Measurements from ENCODE around the gene RAE1. TPM values are rescaled to one million over a fixed set of nuclear protein-coding genes. Genes with fewer than 3 reads are reported as not detected.
A peak's percentile ranks its signal among the peaks of the same experiment; 100 is the strongest.

The RAE1 gene
- total and polyA plus RNA-seq, 5 experiments from 2014 or later = 30.9 to 54.4 (median 35.5) TPM

DNA sequence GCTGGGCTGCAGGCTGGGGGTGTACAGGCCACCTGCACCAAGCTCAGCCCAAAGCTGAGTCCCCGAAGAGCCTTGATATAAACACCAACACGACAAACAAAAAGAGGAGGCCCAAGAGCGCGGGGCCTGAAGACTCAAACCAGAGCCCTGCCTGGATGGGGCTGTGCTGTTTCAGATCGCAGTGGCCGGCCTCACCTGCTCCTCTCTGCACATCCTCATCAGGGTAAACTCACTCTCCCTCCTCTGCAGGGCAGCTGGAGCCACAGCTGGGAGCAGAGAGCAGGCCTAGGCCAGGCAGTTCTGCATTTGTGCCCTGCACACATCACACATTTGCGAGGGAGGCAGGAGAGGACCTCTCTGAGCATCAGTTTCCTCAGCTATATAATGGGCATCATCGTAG is 36.4 kb downstream of the RAE1 start:
- DNase-seq = peak in 1 of 10 donors; percentile 1
- H3K27ac Mint-ChIP-seq = peak overlapping the region in 2 of 10 donors; percentile 33 to 85
- H3K36me3 Mint-ChIP-seq = peaks cover 0 to 5% (median 2%) of the 10 kb centered on the region in 3 donors
- H3K4me3 Mint-ChIP-seq = no peak overlapping the region
- peaks cover 8 to 33% (median 24%) of the 10 kb centered on the region in 4 donors for H3K4me1 Mint-ChIP-seq
- POLR2A ChIA-PET = interaction anchor here (0.6 to 10.0 kb wide), 5 partner anchors 15 to 103 kb away, joined by 4 to 218 read pairs (median 11); no protein-coding TSS in a partner anchor
- no peaks in the 10 kb centered on the region for H3K9me3 Mint-ChIP-seq
- H3K27me3 Mint-ChIP-seq = no peaks in the 10 kb centered on the region
- ATAC-seq = no peak

DNA sequence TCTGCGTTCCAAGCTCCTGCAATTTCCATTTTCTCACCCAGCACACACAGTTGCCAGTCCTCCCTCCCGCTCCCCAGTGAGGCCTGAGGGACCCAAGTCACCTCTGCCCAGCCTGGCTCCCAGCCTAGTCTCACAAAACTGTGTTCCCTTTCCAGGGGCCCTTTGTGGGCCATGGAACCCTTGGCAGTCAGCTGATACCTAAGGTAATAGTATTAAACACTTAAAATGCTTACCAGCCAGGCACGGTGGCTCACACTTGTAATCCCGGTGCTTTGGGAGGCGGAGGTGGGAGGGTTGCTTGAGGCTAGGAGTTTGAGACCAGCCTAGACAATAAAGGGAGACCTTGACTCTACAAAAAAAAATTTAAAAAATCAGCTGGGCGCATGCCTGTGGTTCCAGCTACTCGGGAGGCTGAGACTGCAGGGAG is 36.9 kb downstream of the RAE1 start:
- H3K36me3 Mint-ChIP-seq = peaks cover 0 to 7% (median 4%) of the 10 kb centered on the region in 3 donors
- peaks cover 9 to 31% (median 24%) of the 10 kb centered on the region in 4 donors for H3K4me1 Mint-ChIP-seq
- POLR2A ChIA-PET = interaction anchor here (0.6 to 10.0 kb wide), 6 partner anchors 15 to 879 kb away, joined by 3 to 218 read pairs (median 12); no protein-coding TSS in a partner anchor
- ATAC-seq (no peak), DNase-seq (no peak)
- H3K27ac Mint-ChIP-seq = peak overlapping the region in 6 of 10 donors; percentile 18 to 92 (median 50)
- H3K9me3 Mint-ChIP-seq = no peaks in the 10 kb centered on the region
- no peaks in the 10 kb centered on the region for H3K27me3 Mint-ChIP-seq
- H3K4me3 Mint-ChIP-seq = peak overlapping the region in 1 of 10 donors; percentile 83

DNA sequence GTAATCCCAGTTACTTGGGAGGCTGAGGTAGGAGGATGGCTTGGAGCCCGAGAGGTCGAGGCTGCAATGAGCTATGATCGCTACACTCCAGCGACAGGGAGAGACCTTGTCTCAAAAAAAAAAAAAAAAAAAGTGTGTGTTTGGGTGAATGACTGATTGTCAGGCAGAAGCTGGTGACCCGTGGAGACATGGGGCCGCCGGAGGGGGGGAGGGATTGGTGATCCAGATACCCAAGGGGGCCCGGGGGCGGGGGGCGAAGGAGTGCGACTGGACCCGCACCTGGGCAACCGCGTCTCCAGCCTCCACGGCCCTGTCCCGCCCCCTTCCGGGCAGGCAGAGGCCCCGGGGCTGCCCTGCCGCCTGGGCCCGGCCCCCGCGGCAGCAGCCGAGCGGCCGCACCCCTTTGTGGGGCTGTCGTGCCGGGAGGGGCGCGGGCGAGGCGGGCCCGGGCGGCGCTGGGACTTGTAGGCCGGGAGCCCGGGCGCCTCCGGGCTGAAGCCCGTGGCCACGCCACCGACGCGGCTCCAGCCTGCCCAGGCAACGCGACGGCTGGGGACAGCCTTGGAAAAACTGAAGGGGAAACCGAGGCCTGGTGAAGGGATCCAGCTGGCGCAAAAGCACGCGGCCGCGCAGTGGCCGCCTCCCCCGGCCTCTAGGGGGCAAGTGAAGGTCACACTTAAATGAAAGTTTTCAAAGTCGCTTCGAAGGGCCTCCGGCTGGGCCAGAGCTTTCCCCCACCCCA is 38.1 kb downstream of the RAE1 start:
- Mint-ChIP-seq H3K36me3 (peaks cover 0 to 17% (median 13%) of the 10 kb centered on the region in 3 donors), H3K27ac (peak overlapping the region; percentile 89 to 97 (median 94))

DNA sequence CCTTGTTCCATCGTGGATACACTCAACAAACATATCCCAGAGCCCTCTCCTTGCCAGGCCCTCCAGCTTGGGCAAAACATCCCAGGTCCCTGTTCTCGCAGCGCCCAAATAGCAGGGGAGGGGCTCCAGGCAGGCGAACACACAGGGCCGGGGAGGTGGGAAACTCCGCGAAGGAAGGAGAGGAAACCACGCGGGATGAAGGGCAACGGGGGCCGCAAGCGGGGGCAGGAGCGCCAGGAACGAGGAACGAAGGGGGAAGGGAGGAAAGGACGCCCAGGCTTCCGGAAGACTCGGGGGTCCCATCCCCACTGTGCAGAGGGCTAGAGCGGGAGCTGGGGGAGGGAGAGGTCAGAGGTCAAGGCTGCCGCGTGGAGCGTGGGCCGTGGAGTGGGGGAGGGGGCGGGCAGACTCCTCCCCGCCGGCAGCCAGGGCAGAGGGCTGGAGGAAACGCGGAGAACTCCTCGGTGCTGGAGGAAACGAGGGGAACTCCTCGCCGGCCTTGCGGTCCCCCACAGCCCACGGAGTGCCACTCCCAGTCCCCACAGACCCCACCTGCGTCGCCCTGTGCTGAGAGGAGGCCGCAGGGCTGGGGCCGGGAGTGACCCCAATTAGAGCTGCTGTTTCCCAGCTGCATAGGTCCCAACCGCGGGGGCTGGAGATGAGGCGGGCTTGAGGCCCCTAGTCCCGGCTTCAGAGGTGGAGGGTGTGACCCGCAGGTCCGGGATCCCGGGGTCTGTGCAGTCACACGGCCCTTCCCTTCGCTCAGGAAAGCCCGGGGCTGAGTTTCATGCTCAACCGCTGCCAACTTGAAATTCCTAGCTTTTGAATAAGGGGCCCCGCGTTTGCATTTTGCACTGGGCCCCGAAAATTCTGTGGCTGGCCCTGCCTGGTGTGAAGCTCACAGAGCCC is 38.9 kb downstream of the RAE1 start:
- H3K4me1 Mint-ChIP-seq = peaks cover 22 to 43% (median 40%) of the 10 kb centered on the region in 4 donors
- H3K27me3 Mint-ChIP-seq = no peaks in the 10 kb centered on the region
- peak in 7 of 10 donors; percentile 36 to 71 (median 52) for DNase-seq
- POLR2A ChIA-PET = interaction anchor here (0.7 to 10.0 kb wide), 13 partner anchors 8 to 999 kb away, joined by 3 to 218 read pairs (median 4); partner anchors contain the start of genes RAE1 and VAPB
- peak overlapping the region; percentile 89 to 97 (median 95) for H3K27ac Mint-ChIP-seq
- H3K4me3 Mint-ChIP-seq = peak overlapping the region; percentile 74 to 92 (median 88)
- peak; percentile 7 to 21 for ATAC-seq
- no peaks in the 10 kb centered on the region for H3K9me3 Mint-ChIP-seq
- H3K36me3 Mint-ChIP-seq = peaks cover 0 to 22% (median 18%) of the 10 kb centered on the region in 3 donors

More for the DNA sequence above, 38.1 kb downstream of the RAE1 start:
- Mint-ChIP-seq H3K9me3 (no peaks in the 10 kb centered on the region), H3K27me3 (no peaks in the 10 kb centered on the region), H3K4me3 (peak overlapping the region; percentile 74 to 92 (median 88)), H3K4me1 (peaks cover 17 to 35% (median 33%) of the 10 kb centered on the region in 4 donors)
- peak; percentile 15 to 33 for ATAC-seq
- POLR2A ChIA-PET = interaction anchor here (0.9 to 10.0 kb wide), 7 partner anchors 13 to 240 kb away, joined by 4 to 218 read pairs (median 11); no protein-coding TSS in a partner anchor
- peak; percentile 43 to 77 (median 62) for DNase-seq

DNA sequence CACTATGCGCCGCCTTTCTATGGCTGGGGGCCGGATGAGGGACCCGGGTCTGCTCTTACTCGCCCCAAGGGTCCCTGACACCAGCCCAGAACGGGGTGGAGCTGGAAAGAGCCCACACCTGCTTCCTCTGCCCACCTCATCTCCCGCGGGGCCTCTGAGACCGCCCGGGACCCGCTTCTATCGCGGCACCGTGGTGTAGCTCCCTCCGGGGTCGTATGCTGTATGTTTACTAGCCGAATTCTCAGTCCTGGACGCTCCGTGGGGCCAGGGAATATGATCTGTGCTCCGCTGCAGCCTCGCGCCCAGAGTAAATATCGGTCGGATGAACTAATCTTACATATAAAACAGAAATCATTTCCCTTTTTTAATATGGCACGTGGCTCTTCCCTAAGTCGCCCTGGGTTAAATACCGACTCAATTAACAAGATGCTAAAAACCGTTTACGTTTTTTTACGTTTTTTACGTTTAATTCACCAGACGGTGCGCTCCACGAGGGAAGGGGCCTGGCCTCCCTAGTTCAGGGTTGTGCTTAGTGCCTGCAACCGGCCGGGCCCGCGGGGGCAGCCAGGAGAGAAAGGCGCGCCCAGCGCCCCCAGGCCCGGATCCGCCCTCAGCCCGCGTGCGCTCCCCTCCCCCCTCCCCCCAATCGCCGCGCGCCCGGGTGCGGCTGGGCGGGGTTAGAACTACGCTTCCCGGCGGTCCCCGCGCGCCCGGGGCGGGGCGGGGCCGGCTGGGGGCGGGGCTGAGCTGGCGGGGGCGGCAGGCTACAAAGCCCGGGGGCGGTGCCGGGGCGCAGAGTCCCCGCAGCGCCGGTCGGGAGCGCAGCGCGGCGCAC is 39.8 kb downstream of the RAE1 start, which contains the start of gene RBM38:
TSS of gene RBM38 (plus strand) at position 793 of the 835 bp plus-strand sequence. CDS start 186 bp downstream, outside the sequence.
- no peaks in the 10 kb centered on the region for H3K9me3 Mint-ChIP-seq
- peak within 1 kb of the TSS; percentile 88 to 99 (median 97) for H3K4me3 Mint-ChIP-seq
- DNase-seq = peak; percentile 53 to 81 (median 75)
- POLR2A ChIA-PET = interaction anchor here (0.7 to 10.0 kb wide), 14 partner anchors 9 to 998 kb away, joined by 3 to 218 read pairs (median 5); partner anchors contain the start of genes RAE1 and VAPB
- H3K27me3 Mint-ChIP-seq = no peaks in the 10 kb centered on the region
- peaks cover 21 to 52% (median 48%) of the 10 kb centered on the region in 4 donors for H3K4me1 Mint-ChIP-seq
- peak within 1 kb of the TSS; percentile 93 to 100 (median 98) for H3K27ac Mint-ChIP-seq
- peaks cover 0 to 29% (median 20%) of the 10 kb centered on the region in 3 donors for H3K36me3 Mint-ChIP-seq
- ATAC-seq = peak; percentile 48 to 49

DNA sequence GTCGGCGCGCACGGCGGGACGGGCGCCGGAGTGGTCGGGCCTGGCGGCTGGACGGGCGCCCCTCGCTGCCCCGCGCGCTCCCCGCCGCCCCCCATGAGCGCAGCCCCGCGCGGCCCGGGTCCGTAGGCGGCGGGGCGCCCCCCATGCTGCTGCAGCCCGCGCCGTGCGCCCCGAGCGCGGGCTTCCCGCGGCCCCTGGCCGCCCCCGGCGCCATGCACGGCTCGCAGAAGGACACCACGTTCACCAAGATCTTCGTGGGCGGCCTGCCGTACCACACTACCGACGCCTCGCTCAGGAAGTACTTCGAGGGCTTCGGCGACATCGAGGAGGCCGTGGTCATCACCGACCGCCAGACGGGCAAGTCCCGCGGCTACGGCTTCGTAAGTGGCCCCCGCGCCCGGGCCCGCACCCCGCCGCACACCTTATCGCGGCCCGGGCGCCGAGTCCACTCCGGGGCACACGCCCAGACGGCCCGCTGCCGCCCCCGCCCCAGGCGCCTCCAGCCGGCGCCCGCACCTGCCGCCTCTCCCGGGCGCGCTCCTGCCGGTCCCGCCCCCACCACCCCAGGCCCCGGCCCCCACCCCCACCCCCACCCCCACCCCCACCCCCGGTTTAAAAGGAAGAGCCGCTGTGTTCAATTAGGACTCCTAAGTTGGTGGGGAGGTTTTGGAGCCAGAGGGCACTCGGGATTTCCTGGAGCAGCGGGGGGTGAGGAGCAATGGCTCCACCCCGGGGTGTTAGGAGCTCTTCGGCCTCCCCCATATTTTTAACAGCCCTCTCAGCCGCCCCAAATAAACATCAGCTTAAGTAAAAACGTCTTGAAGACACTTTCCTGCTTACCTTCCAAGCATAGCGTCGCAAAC is 40.6 kb downstream of the RAE1 start:
- Mint-ChIP-seq H3K27ac (peak overlapping the region; percentile 92 to 100 (median 98)), H3K36me3 (peaks cover 0 to 36% (median 27%) of the 10 kb centered on the region in 3 donors), H3K9me3 (no peaks in the 10 kb centered on the region), H3K27me3 (no peaks in the 10 kb centered on the region), H3K4me3 (peak overlapping the region; percentile 88 to 99 (median 97)), H3K4me1 (peaks cover 24 to 60% (median 57%) of the 10 kb centered on the region in 4 donors)
- DNase-seq (peak in 3 of 10 donors; percentile 6 to 28 (median 19)), ATAC-seq (peak in 1 of 2 donors; percentile 7)
- POLR2A ChIA-PET = interaction anchor here (0.6 to 10.0 kb wide), 24 partner anchors 9 to 1033 kb away, joined by 3 to 218 read pairs (median 5); partner anchors contain the start of genes FAM210B, VAPB and ZBP1

DNA sequence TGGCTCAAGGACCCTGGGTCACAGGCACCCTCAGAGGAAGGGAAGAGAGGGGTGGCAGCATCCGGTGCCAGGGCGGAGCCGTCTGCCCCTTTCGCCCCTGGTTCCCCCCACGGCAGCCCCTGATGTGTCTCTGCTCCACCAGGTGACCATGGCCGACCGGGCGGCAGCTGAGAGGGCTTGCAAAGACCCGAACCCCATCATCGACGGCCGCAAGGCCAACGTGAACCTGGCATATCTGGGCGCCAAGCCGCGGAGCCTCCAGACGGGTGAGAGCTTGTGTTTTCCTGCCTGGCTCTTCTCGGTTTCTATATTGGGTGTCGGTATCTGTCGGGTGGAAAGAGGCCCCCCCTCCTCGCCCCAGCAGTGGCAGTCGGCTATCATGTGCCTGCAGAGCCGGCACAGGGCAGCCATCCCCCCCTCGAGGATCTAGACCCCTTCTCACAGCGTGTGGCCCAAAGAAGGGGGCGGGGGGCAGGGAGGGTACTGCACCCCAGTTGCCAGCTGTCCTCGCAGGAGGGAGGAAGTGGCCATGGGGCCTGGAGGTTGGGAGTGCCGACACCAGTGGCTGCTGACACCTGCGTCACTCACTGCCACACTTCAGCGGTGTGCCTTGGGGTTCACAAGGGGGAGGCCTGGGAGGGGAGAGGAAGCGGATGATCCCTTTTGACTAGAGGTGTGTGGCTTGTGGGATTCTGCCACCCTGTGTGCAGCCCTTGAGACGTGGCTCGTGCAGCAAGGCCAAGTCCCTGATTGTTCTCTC is 41.6 kb downstream of the RAE1 start:
- H3K9me3 Mint-ChIP-seq = peaks cover 0 to under 1% (median 0%) of the 10 kb centered on the region in 9 donors
- DNase-seq = peak; percentile 65 to 96 (median 92)
- peak; percentile 55 to 76 for ATAC-seq
- peak overlapping the region; percentile 88 to 99 (median 97) for H3K4me3 Mint-ChIP-seq
- POLR2A ChIA-PET = interaction anchor here (0.6 to 10.0 kb wide), 20 partner anchors 10 to 1034 kb away, joined by 3 to 218 read pairs (median 5); partner anchors contain the start of genes FAM210B, VAPB and ZBP1
- peak overlapping the region; percentile 92 to 100 (median 98) for H3K27ac Mint-ChIP-seq
- H3K27me3 Mint-ChIP-seq = no peaks in the 10 kb centered on the region
- peaks cover 0 to 44% (median 32%) of the 10 kb centered on the region in 3 donors for H3K36me3 Mint-ChIP-seq
- peaks cover 31 to 70% (median 67%) of the 10 kb centered on the region in 4 donors for H3K4me1 Mint-ChIP-seq

DNA sequence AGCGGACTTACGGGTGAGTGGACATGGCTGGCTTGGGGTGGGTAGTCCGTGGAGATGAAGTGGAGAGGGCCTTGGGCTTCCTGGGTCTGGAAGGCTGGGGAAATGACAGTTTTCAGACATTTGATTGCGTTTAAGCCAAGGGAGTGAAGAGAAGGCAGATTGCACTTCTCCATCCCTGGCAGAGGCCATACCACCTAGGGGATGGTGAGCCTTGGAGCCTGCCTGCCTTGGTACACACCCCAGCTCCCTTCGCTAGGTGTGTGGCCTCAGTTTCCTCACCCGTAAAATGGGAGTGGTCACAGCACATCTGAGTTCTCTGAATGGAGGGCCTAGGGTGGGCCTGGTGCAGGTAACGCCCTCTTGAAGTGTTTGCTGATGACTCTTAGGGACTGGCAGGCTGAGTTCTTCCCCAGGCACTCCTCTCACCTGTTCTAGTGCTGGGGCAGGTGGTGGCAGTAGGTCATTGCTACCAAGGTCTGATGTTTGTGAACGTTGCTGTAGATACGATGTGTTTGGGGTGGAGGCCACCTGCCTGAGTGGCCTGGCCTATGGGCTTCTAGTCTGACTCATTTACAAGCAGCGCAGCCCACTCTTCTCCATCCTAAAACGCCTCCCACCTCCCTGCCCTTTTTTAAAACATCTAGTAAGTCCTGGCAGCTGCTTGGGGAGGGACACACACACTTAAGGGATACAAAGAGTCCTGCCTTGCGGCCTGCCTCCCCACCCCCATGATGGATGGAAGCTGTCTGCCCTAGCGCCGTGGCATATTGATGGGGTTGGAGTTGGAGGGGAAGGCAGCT is 42.5 kb downstream of the RAE1 start:
- no peak for ATAC-seq
- POLR2A ChIA-PET = interaction anchor here (0.9 to 10.0 kb wide), 10 partner anchors 9 to 913 kb away, joined by 3 to 218 read pairs (median 12); partner anchors contain the start of gene ZBP1
- H3K9me3 Mint-ChIP-seq = peaks cover 0 to 3% (median 0%) of the 10 kb centered on the region in 9 donors
- peak overlapping the region; percentile 92 to 100 (median 98) for H3K27ac Mint-ChIP-seq
- peaks cover 36 to 78% (median 73%) of the 10 kb centered on the region in 4 donors for H3K4me1 Mint-ChIP-seq
- H3K36me3 Mint-ChIP-seq = peaks cover 0 to 44% (median 33%) of the 10 kb centered on the region in 3 donors
- H3K27me3 Mint-ChIP-seq = no peaks in the 10 kb centered on the region
- peak in 1 of 10 donors; percentile 1 for DNase-seq
- peak overlapping the region; percentile 88 to 99 (median 97) for H3K4me3 Mint-ChIP-seq

Measured in naive thymus-derived CD8-positive, alpha-beta T cell (primary cell).